HepG2 (cell line): ENCODE results near the gene TBC1D22A.

Experiments
- BCL3 ChIP-seq: sonication (generic); formaldehyde crosslinking; IDR thresholded peaks from 2 replicates; pipeline ENCODE4 v1.5.1; 2020; ENCODE audit warnings: mild to moderate bottlenecking, missing genetic modification reagents, moderate library complexity
- BHLHE40 ChIP-seq: IDR thresholded peaks from 2 replicates; pipeline ENCODE4 v1.6.1; 2011; ENCODE audit warnings: low read length, improper control_type of control experiment
- CHCHD3 ChIP-seq: sonication (generic); formaldehyde crosslinking; IDR thresholded peaks from 2 replicates; pipeline ENCODE4 v1.8.0; 2022; ENCODE audit warnings: mild to moderate bottlenecking, missing genetic modification reagents, moderate library complexity
- CTCF ChIP-seq: sonication (generic); formaldehyde crosslinking; IDR thresholded peaks from 2 replicates; pipeline ENCODE4 v1.5.0; 2020; ENCODE audit warnings: mild to moderate bottlenecking, missing genetic modification reagents, moderate library complexity
- DMAP1 ChIP-seq: IDR thresholded peaks from 2 replicates; pipeline ENCODE4 v1.6.1; 2016
- E2F1 ChIP-seq: sonication (generic); formaldehyde crosslinking; IDR thresholded peaks from 2 replicates; pipeline ENCODE4 v1.5.0; 2020; ENCODE audit warnings: missing genetic modification reagents
- HDAC6 ChIP-seq: fragments of 200-600 bp; sonication (generic); IDR thresholded peaks from 2 replicates; pipeline ENCODE4 v1.7.0; 2017; ENCODE audit warnings: mild to moderate bottlenecking, antibody characterized with exemption, low read length, low read depth
- POLR2A ChIP-seq, 2 experiments: IDR thresholded peaks; 2 replicates each; pipeline ENCODE4 v1.6.1; 2011; ENCODE audit warnings: low read depth in 2 of 2, low read length in 2 of 2, mild to moderate bottlenecking in 1 of 2, moderate library complexity in 1 of 2; ENCODE audit not compliant: insufficient read depth in 1 of 2
- SRSF9 ChIP-seq: fragments of 200-400 bp; formaldehyde crosslinking; IDR thresholded peaks from 2 replicates; pipeline ENCODE4 v1.6.1; 2018; ENCODE audit warnings: borderline replicate concordance, mild to moderate bottlenecking, low read depth, low read length; ENCODE audit not compliant: insufficient read depth, poor library complexity, severe bottlenecking
- TCF7L2 ChIP-seq: IDR thresholded peaks from 2 replicates; pipeline ENCODE4 v1.6.1; 2011; ENCODE audit warnings: mild to moderate bottlenecking, low read depth, low read length, moderate library complexity
- ZNF331 ChIP-seq: sonication (generic); formaldehyde crosslinking; IDR thresholded peaks from 2 replicates; pipeline ENCODE4 v1.4.0; 2020; ENCODE audit warnings: missing genetic modification reagents
- ZNF713 ChIP-seq: sonication (generic); formaldehyde crosslinking; IDR thresholded peaks from 2 replicates; pipeline ENCODE4 v1.4.0; 2020; ENCODE audit warnings: mild to moderate bottlenecking, missing genetic modification reagents

- TF ChIP-seq CTCF (CRISPR knock-in tag) (no peak), TCF7L2 (no peak), SRSF9 (no peak), BHLHE40 (no peak), DMAP1 (CRISPR knock-in tag) (no peak), HDAC6 (no peak), ZNF713 (no peak), ZNF331 (CRISPR knock-in tag) (no peak), POLR2A (IDR thresholded peaks at IDR 0.05; ENCODE audit: insufficient read depth in 1 of 2, low read depth in 2 of 2, low read length in 2 of 2) (no peak), E2F1 (CRISPR knock-in tag) (no peak), BCL3 (CRISPR knock-in tag) (no peak), CHCHD3 (no peak)
These were observed 339.6 kb downstream of the TBC1D22A start for GRCh38 chr22:47102081-47102480.
